Activated CD8-positive, alpha-beta T cell treated with anti-CD3 and anti-CD28 coated beads for 36 hours (primary cell): ENCODE data around the gene RGS9. TPM values are rescaled to one million over a fixed set of nuclear protein-coding genes. Genes with fewer than 3 reads are reported as not detected.
"Not testable (repeated sequence)": the region's sequence is repeated elsewhere in the genome, so short reads cannot be mapped to it uniquely, and the experiment has no call there.

Experiments
- ATAC-seq: fragments of 200-7000 bp; cut with Tn5 transposase; one replicate; pipeline ENCODE4 v1.10.0; 2021; ENCODE audit warnings: mild to moderate bottlenecking, moderate library complexity
- CTCF ChIA-PET: fragments of 350-600 bp; sonication (Branson Sonifier 250); formaldehyde crosslinking; loops from one replicate; lab custom pipeline; 2021; ENCODE audit warnings: antibody characterized with exemption; lab: Charles Lee
- POLR2A ChIA-PET: fragments of 350-600 bp; sonication (Branson Sonifier 250); formaldehyde crosslinking; loops from one replicate; lab custom pipeline; 2021; ENCODE audit warnings: antibody characterized with exemption; lab: Charles Lee
- DNase-seq: peaks from one replicate; pipeline ENCODE4 v3.0.0-alpha.2; 2020
- H3K27ac Mint-ChIP-seq: one replicate; pipeline ENCODE4 v1.8.0; 2021; ENCODE audit warnings: mild to moderate bottlenecking, mixed read lengths
- H3K27me3 Mint-ChIP-seq: one replicate; pipeline ENCODE4 v1.8.0; 2021; ENCODE audit warnings: mixed read lengths
- H3K36me3 Mint-ChIP-seq: one replicate; pipeline ENCODE4 v1.8.0; 2021; ENCODE audit warnings: low read depth, mixed read lengths
- H3K4me1 Mint-ChIP-seq: one replicate; pipeline ENCODE4 v1.8.0; 2021; ENCODE audit warnings: low read depth, mixed read lengths
- H3K4me3 Mint-ChIP-seq: one replicate; pipeline ENCODE4 v1.8.0; 2021; ENCODE audit warnings: mild to moderate bottlenecking, moderate library complexity, mixed read lengths
- H3K9me3 Mint-ChIP-seq: one replicate; pipeline ENCODE4 v1.8.0; 2021; ENCODE audit warnings: mixed read lengths
- intact Hi-C: fragments of 100-400 bp; cut with micrococcal nuclease; formaldehyde crosslinking; loops from one replicate; pipeline ENCODE4 v1.10.0; 2022
- total RNA-seq, 2 experiments: library from RNA; stranded (reverse); gene quantifications; one replicate each; pipeline ENCODE4 v1.2.3, GENCODE V29; 2021
- TF ChIP-seq, protein P1 (sequence below): fragments of 200-600 bp; IDR thresholded peaks from one replicate; pipeline ENCODE4 v1.8.0; 2022; ENCODE audit warnings: antibody characterized with exemption, mild to moderate bottlenecking

The RGS9 gene
- total RNA-seq, 2 experiments from 2014 or later, result 1.3 to 1.9 TPM

DNA sequence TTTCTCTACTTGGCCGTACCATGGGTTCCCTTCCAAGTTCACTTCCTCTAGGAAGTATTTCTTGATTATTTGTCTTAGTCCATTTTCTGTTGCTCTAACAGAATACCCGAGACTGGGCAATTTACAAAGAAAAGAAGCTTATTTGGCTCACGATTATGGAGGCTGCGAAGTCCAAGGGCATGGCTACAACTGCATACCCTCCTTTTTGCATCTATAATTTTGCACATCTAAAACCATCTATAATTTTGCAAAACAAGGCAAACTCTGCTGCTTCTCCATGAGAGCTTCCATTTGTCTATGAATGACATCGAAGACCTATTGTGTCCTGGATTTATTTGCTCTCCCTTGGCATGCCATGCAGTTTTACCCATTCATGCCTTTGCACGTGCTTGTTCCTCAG lies 27.6 kb upstream of the RGS9 start:
- no peaks in the 10 kb centered on the region for H3K4me1 Mint-ChIP-seq
- intact Hi-C loops, result no loop called here
- TF ChIP-seq, protein P1, sequence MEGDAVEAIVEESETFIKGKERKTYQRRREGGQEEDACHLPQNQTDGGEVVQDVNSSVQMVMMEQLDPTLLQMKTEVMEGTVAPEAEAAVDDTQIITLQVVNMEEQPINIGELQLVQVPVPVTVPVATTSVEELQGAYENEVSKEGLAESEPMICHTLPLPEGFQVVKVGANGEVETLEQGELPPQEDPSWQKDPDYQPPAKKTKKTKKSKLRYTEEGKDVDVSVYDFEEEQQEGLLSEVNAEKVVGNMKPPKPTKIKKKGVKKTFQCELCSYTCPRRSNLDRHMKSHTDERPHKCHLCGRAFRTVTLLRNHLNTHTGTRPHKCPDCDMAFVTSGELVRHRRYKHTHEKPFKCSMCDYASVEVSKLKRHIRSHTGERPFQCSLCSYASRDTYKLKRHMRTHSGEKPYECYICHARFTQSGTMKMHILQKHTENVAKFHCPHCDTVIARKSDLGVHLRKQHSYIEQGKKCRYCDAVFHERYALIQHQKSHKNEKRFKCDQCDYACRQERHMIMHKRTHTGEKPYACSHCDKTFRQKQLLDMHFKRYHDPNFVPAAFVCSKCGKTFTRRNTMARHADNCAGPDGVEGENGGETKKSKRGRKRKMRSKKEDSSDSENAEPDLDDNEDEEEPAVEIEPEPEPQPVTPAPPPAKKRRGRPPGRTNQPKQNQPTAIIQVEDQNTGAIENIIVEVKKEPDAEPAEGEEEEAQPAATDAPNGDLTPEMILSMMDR, result no peak
- ChIA-PET CTCF (interaction anchor here (1.0 to 2.8 kb wide), 3 partner anchors 10 to 28 kb away, joined by 3 to 20 read pairs (median 7); partner anchors contain the start of gene RGS9), POLR2A (no interaction called here)
- H3K9me3 Mint-ChIP-seq, result no peaks in the 10 kb centered on the region
- ATAC-seq, result no peak
- no peak for DNase-seq
- H3K4me3 Mint-ChIP-seq, result no peak overlapping the region
- peaks cover 8% of the 10 kb centered on the region for H3K27me3 Mint-ChIP-seq
- no peak overlapping the region for H3K27ac Mint-ChIP-seq
- no peaks in the 10 kb centered on the region for H3K36me3 Mint-ChIP-seq

GRCh38 chr17:65109990-65110680 lies 27.0 kb upstream of the RGS9 start:
- intact Hi-C loops, result no loop called here
- ATAC-seq, result no peak
- no peak overlapping the region for H3K4me3 Mint-ChIP-seq
- H3K27ac Mint-ChIP-seq, result no peak overlapping the region
- CTCF ChIA-PET, result interaction anchor here (1.5 to 2.8 kb wide), 2 partner anchors 10 to 27 kb away, joined by 7 to 20 read pairs; partner anchors contain the start of gene RGS9
- POLR2A ChIA-PET, result no interaction called here
- H3K4me1 Mint-ChIP-seq, result no peaks in the 10 kb centered on the region
- H3K27me3 Mint-ChIP-seq, result peaks cover 8% of the 10 kb centered on the region
- H3K9me3 Mint-ChIP-seq, result no peaks in the 10 kb centered on the region
- H3K36me3 Mint-ChIP-seq, result no peaks in the 10 kb centered on the region
- DNase-seq, result no peak
- TF ChIP-seq, protein P1, result no peak

DNA sequence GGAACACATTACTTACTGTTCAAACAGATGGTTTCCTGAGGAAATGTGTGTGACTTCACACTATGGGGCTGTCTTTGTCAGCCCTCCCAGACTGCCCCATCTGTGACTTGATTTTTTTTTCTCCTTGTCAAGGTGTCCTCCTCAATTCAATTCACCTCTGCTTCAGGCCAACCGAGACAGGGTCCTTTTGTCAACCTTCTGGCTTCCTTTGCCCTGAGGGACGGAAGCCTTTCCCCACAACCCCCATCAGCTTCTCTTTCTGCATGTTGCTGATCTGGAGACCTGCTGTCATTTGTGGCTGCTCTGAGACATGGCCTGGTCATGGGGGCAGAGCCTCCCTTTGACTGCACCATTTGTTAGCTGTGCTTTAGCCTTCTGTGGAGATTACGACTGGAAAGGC lies 21.3 kb upstream of the RGS9 start:
- Mint-ChIP-seq H3K9me3 (no peaks in the 10 kb centered on the region), H3K4me3 (no peak overlapping the region)
- POLR2A ChIA-PET, result no interaction called here

GRCh38 chr17:65116515-65116914 lies 20.7 kb upstream of the RGS9 start:
- ATAC-seq, H3K4me3 Mint-ChIP-seq, H3K36me3 Mint-ChIP-seq, H3K27ac Mint-ChIP-seq, DNase-seq, intact Hi-C loops, H3K27me3 Mint-ChIP-seq, H3K4me1 Mint-ChIP-seq, POLR2A ChIA-PET, H3K9me3 Mint-ChIP-seq: not testable (repeated sequence)
- CTCF ChIA-PET, result interaction anchor here (1.1 to 2.3 kb wide), 5 partner anchors 14 to 189 kb away, joined by 3 to 9 read pairs (median 3); partner anchors contain the start of gene RGS9

More for the DNA sequence above, 21.3 kb upstream of the RGS9 start:
- DNase-seq, result no peak
- Mint-ChIP-seq H3K36me3 (no peaks in the 10 kb centered on the region), H3K4me1 (no peaks in the 10 kb centered on the region), H3K27me3 (peaks cover 5% of the 10 kb centered on the region), H3K27ac (no peak overlapping the region)
- TF ChIP-seq, protein P1, result no peak
- no peak for ATAC-seq
- CTCF ChIA-PET, result interaction anchor here (1.1 to 2.3 kb wide), 4 partner anchors 15 to 189 kb away, joined by 3 to 9 read pairs (median 4); partner anchors contain the start of gene RGS9
- intact Hi-C loops, result no loop called here

DNA sequence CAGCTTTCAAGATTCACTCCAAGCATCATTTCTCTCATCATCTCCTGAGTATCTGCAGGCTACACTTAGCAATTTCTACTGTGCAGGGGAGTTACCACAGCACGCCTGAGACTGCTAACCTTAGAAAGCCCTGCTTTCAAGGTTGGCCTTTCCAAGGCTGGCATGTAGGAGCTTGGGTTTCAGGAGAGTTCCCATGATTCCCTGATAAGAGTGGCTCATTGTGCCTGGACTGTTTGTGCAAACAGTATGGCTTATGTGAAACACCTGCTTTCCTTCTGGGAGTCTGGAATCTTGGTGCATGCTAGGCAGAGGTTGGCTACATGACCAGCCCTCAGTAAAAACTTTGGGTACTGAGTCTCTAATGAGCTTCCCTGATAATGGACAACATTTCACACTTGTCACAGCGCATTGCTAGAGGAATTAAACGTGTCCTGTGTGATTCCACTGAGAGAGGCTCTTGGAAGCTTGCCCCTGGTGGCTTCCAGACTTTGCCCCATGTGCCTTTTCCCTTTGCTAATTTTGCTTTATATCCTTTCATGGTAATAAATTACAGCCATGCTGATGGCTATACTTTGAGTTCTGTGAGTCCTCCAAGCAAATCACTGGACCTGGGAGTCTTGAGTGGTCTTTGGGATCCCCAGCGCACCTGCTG lies 19.7 kb upstream of the RGS9 start:
- ChIA-PET POLR2A (no interaction called here), CTCF (interaction anchor here (1.1 to 2.3 kb wide), 3 partner anchors 13 to 20 kb away, joined by 3 to 5 read pairs (median 3); partner anchors contain the start of gene RGS9)
- intact Hi-C loops, result no loop called here
- ATAC-seq (no peak), DNase-seq (no peak)
- Mint-ChIP-seq H3K4me3 (no peak overlapping the region), H3K36me3 (no peaks in the 10 kb centered on the region), H3K4me1 (peaks cover 14% of the 10 kb centered on the region), H3K27ac (no peak overlapping the region), H3K9me3 (no peaks in the 10 kb centered on the region), H3K27me3 (peaks cover 5% of the 10 kb centered on the region)
- TF ChIP-seq, protein P1, result no peak
